SKM-1 (cell line): Measurements from ENCODE around the gene ACO2.
"Not testable (repeated sequence)": the region's sequence is repeated elsewhere in the genome, so short reads cannot be mapped to it uniquely, and the experiment has no call there.

Experiments used
- DNase-seq: peaks from one replicate; lab custom pipeline; 2025; ENCODE audit not compliant: unreplicated experiment; lab: John Stamatoyannopoulos, UW

Gene ACO2

GRCh38 chr22:41468381-41469217 is at the start of gene ACO2, which contains the start of gene PHF5A:
TSS of gene ACO2 (plus strand) at chr22:41469117. CDS start at chr22:41469147, 30 bp downstream.
TSS of gene PHF5A (minus strand) at chr22:41468692. CDS start at chr22:41468653, 39 bp downstream.
- peak; percentile 98 for DNase-seq

GRCh38 chr22:41425660-41426365 is 43.1 kb upstream of the ACO2 start:
- DNase-seq, result no peak

GRCh38 chr22:41429232-41429950 is 39.5 kb upstream of the ACO2 start:
- no peak for DNase-seq

GRCh38 chr22:41429951-41430332 is 39.0 kb upstream of the ACO2 start:
- no peak for DNase-seq

- DNase-seq, result no peak
Observed at GRCh38 chr22:41431656-41432055, 37.3 kb upstream of the ACO2 start.

GRCh38 chr22:41433480-41433879 is 35.4 kb upstream of the ACO2 start:
- DNase-seq, result not testable (repeated sequence)

- DNase-seq, result not testable (repeated sequence)
Observed at GRCh38 chr22:41434361-41435003, 34.4 kb upstream of the ACO2 start.

DNA sequence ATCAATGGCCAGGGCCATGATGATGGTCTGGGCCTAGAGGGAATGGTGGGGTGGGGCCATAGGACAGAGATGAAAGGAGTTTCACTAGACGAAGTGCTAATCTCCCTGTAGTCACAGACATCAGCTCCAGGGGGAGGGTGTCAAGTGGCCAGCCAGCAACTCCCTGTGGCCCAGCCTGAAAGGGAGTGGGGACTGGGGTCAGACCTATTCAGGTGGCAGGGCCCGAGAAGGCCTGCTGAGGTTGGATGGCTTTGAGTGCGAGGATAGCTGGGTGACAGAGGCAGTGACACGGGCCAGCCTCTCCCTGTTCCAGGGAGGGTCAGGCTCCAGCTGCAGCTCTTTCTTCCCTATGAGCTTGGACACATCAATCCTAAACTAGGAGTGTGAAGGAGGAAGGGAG is 33.4 kb upstream of the ACO2 start:
- no peak for DNase-seq

- no peak for DNase-seq
Observed at GRCh38 chr22:41436322-41437113, 32.4 kb upstream of the ACO2 start.

DNA sequence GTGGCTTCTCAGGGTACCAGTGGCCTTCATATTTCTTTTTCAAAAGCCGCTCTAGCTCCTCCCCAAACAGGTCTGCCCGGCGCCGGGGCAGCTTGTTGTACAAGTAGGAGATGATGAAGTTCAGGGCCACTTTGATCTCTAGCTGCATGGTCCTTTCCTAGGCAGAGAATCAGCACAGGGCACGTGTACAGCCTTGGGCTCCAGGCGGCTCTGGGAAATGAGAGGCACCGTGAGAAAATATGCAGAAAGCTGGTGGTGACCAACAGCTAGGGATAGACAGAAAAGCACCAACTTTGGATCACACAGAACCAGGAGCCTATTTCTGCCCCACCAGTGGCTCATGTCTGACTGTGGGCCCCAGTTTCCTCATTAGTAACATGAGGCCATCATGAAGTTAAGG is 31.7 kb upstream of the ACO2 start:
- DNase-seq, result no peak

- not testable (repeated sequence) for DNase-seq
Observed at GRCh38 chr22:41440511-41440910, 28.4 kb upstream of the ACO2 start.

DNA sequence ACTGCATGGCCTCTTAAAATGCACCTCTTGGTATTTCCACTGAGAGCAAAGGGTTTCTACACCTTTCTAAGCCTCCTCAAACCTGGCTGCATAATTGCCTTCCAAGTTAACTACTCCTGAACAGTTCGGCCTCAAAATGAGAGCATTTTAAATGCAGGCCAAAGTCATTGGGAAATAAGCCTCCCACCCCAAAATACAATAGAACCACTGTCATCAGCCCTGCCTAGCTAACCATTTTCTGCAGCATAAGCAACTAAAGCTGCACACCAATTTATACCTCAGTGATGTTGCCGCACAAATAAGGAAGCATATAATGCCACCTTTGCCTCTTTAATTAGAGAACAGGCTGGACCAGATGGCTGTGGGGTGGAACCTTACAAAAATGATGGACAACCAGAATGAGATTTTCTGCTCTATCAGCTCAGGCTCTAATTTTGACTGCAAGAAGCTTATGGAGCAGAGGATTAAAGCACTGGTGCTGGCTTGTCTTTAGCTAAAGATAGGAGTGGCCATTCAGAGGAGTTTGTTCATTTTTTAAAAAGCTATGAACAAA is 26.6 kb upstream of the ACO2 start:
- DNase-seq, result no peak

GRCh38 chr22:41444360-41445128 is 24.4 kb upstream of the ACO2 start:
- DNase-seq, result peak; percentile 68

DNA sequence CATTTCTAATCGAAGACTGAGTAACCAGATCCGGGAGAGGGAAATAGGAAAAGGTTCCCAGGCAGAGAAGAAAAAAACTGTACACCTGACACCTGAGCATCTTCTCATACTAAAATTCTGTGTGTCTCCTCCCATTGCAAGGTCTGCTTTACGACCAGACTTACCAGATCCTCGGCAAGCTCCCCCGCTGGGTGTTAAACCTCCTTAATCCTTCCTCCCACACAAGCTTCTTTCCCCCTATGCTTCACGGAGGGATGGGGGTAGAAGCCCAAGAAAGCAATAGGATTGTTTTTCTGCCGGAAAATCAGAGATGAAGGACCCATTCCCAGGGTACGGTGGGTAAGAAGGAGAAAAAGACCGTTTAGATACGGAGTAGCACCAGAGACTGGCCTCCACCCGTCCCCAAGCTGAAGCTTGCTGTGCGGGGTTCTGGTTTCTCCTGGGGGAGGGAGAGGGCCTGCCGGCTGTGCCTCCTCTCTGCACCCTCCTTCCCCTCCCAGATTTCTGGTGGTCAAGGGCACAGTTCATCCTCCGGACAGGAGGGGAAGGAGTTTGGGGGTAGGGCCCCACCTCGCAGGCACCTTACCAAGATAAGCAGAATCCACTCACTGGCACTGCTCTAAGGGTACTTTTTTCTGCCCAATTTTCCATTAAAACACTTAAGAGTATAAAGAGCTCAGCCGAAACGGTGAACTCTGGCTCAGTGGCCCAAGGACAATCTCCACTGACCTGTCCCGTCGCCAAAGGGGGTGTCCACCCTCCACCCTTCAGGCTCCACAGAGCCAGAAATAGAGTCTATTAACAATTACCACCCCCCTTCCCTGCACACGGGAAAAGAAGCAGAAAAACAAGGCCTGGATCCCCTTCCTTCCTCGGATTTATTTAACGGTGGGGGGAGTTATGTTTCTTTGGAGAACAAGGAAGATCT is 23.5 kb upstream of the ACO2 start:
- peak; percentile 16 for DNase-seq

DNA sequence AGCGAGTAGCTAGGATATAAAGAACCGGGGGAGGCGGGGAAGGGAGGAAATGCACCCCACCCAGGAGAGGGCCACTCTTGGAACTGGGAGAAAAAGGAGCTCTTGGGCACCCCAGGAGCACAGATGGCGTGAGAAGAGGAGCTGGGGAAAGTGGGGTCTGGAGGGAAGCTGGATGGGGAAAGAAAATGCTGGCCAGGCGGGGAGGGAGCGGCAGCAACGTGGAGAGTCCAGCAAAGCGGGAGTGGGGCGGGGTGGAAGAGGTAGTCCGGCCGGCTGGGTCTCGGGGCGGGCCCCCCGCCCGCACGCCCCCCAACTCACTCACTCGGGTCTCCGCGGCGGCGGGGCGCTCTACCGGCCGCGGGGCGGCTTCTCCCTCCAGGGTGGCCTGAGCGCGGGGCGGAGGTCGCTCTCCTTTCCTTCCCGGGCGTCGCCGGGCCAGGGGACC is 22.8 kb upstream of the ACO2 start:
- no peak for DNase-seq

DNA sequence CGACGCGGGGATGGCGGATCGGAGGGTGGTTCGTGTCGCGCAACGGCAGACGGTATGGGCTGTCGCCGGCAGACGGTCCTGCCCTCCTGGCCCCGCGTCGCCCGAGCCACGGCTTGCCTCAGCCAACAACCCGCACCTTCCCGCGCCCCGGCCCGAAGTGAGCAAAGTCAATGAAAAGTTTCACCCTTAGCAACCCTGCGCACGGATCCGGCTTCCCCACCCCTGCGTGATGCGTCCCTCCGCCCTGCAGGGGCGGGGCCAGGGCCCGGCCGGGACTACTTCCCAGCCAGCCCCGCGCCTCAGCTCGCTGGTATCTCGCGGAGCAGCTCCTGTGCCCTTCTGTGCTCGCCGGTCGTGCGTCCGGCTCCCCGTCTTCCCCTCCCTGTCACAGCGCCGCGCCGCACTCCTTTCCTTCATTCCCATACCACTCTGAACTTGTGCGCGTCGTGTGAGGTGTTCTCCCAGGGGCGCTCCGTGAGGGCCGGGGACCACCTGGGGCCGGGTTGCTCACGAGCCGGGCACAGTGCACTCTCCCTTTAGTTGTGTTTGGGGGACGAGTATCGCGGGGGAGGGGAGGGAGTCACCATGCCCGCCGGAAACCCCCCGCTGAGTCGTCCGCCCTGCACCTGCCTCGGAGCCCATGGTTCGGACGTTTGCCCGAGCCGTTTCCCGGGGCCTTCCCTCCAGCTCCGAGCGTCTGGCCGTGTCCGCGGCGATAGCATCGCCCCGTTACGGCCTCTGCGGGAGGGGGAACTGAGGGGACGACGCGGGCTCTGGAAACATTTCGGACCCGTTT is 22.1 kb upstream of the ACO2 start, which contains the start of gene TOB2:
Gene TOB2, minus strand, starts transcription at position 163 of the 796 bp plus-strand sequence. CDS start 9,456 bp downstream, outside the sequence.
- DNase-seq, result peak; percentile 86
